BE2C (cell line): ENCODE measurements around the gene SIPA1L2.
A peak's percentile ranks its signal among the peaks of the same experiment; 100 is the strongest.
"Not testable (repeated sequence)": the region's sequence is repeated elsewhere in the genome, so short reads cannot be mapped to it uniquely, and the experiment has no call there.

Experiments
- DNase-seq: peaks from one replicate; pipeline ENCODE4 v3.0.0-alpha.2; 2020
- H3K27me3 ChIP-seq: fragments of 250-450 bp; sonication (Bioruptor Pico); 2 replicates; pipeline ENCODE4 v1.5.1; 2020; ENCODE audit warnings: mild to moderate bottlenecking
- H3K36me3 ChIP-seq: fragments of 250-450 bp; sonication (Bioruptor Pico); 2 replicates; pipeline ENCODE4 v1.5.1; 2020; ENCODE audit warnings: mild to moderate bottlenecking
- H3K4me1 ChIP-seq: fragments of 250-450 bp; sonication (Bioruptor Pico); 2 replicates; pipeline ENCODE4 v1.5.1; 2020
- H3K4me3 ChIP-seq: 2 replicates; pipeline ENCODE4 v1.5.1; 2011; ENCODE audit warnings: low read depth, low read length
- H3K9me3 ChIP-seq: fragments of 250-450 bp; sonication (Bioruptor Pico); 2 replicates; pipeline ENCODE4 v1.5.1; 2020
- CTCF ChIP-seq: IDR thresholded peaks from 2 replicates; pipeline ENCODE4 v1.5.1; 2012; ENCODE audit warnings: mild to moderate bottlenecking, low read depth, low read length

SIPA1L2 gene

GRCh38 chr1:232615306-232615800 is 14.6 kb downstream of the SIPA1L2 start:
- Histone ChIP-seq H3K4me3 (no peak overlapping the region), H3K27me3 (no peaks in the 10 kb centered on the region), H3K4me1 (peaks cover 14% of the 10 kb centered on the region), H3K9me3 (no peaks in the 10 kb centered on the region), H3K36me3 (no peaks in the 10 kb centered on the region)
- TF ChIP-seq CTCF: no peak
- DNase-seq: no peak

- DNase-seq: no peak
- TF ChIP-seq CTCF: no peak
- no peaks in the 10 kb centered on the region for H3K27me3 ChIP-seq
- no peaks in the 10 kb centered on the region for H3K9me3 ChIP-seq
- peaks cover 10% of the 10 kb centered on the region for H3K4me1 ChIP-seq
- no peaks in the 10 kb centered on the region for H3K36me3 ChIP-seq
- no peak overlapping the region for H3K4me3 ChIP-seq
These were observed 15.1 kb downstream of the SIPA1L2 start for GRCh38 chr1:232614811-232615210.

GRCh38 chr1:232613752-232614381 is 16.1 kb downstream of the SIPA1L2 start:
- peaks cover 7% of the 10 kb centered on the region for H3K4me1 ChIP-seq
- no peaks in the 10 kb centered on the region for H3K27me3 ChIP-seq
- no peak for TF ChIP-seq CTCF
- no peak overlapping the region for H3K4me3 ChIP-seq
- no peaks in the 10 kb centered on the region for H3K36me3 ChIP-seq
- no peaks in the 10 kb centered on the region for H3K9me3 ChIP-seq
- DNase-seq: no peak

GRCh38 chr1:232612836-232613235 is 17.1 kb downstream of the SIPA1L2 start:
- not testable (repeated sequence) for DNase-seq, H3K9me3 ChIP-seq, H3K4me1 ChIP-seq, H3K36me3 ChIP-seq, H3K4me3 ChIP-seq, H3K27me3 ChIP-seq

- no peaks in the 10 kb centered on the region; the same call in 1 of the 2 replicates for H3K36me3 ChIP-seq
- no peak overlapping the region for H3K4me3 ChIP-seq
- peaks cover 7% of the 10 kb centered on the region for H3K4me1 ChIP-seq
- DNase-seq: no peak
- no peaks in the 10 kb centered on the region for H3K27me3 ChIP-seq
- peak; percentile 40 for TF ChIP-seq CTCF
- H3K9me3 ChIP-seq: no peaks in the 10 kb centered on the region
These were observed 18.1 kb downstream of the SIPA1L2 start for GRCh38 chr1:232611834-232612233.

GRCh38 chr1:232610902-232611745 is 18.8 kb downstream of the SIPA1L2 start:
- not testable (repeated sequence) for DNase-seq, H3K4me1 ChIP-seq, H3K9me3 ChIP-seq, H3K4me3 ChIP-seq, H3K27me3 ChIP-seq, H3K36me3 ChIP-seq
